HepG2 (cell line): ENCODE measurements around the gene SLC25A20. TPM values are rescaled to one million over a fixed set of nuclear protein-coding genes. Genes with fewer than 3 reads are reported as not detected.

Experiments
- FOXO1 ChIP-seq: sonication (generic); formaldehyde crosslinking; IDR thresholded peaks from 2 replicates; pipeline ENCODE4 v1.4.0; 2020; ENCODE audit warnings: missing genetic modification reagents
- NFE2L1 ChIP-seq: sonication (generic); formaldehyde crosslinking; IDR thresholded peaks from 2 replicates; pipeline ENCODE4 v1.4.0; 2020; ENCODE audit warnings: missing genetic modification reagents, mild to moderate bottlenecking, borderline replicate concordance
- RARA ChIP-seq: IDR thresholded peaks from 2 replicates; pipeline ENCODE4 v1.6.1; 2016; ENCODE audit warnings: missing genetic modification reagents, missing compliant biosample characterization
- ZNF205 ChIP-seq: IDR thresholded peaks from 2 replicates; pipeline ENCODE4 v1.6.1; 2018; ENCODE audit warnings: missing biosample characterization, missing genetic modification reagents
- ZNF317 ChIP-seq: sonication (generic); formaldehyde crosslinking; IDR thresholded peaks from 2 replicates; pipeline ENCODE4 v1.5.0; 2020; ENCODE audit warnings: mild to moderate bottlenecking, missing genetic modification reagents
- ZNF703 ChIP-seq: sonication (generic); formaldehyde crosslinking; IDR thresholded peaks from 2 replicates; pipeline ENCODE4 v1.5.1; 2020; ENCODE audit warnings: missing genetic modification reagents, mild to moderate bottlenecking, moderate library complexity, borderline replicate concordance
- ZSCAN29 ChIP-seq: sonication (generic); formaldehyde crosslinking; conservative IDR thresholded peaks from 2 replicates; pipeline ENCODE4 v1.4.0; 2020; ENCODE audit warnings: mild to moderate bottlenecking, missing genetic modification reagents
- polyA plus RNA-seq, 8 experiments: library from polyadenylated mRNA; depleted of rRNA in 3 of 8; stranded (reverse) in 7 of 8; unstranded in 1 of 8; fragments of >200 nt; fragmentation: Illumina TruSeq in 4 of 8; extraction: Trizol in 4 of 8; gene quantifications; 2 replicates each; pipeline versions ENCODE4 v1.2.1 to v1.2.3, GENCODE V29; 2011 to 2016; ENCODE audit warnings: low read depth in 4 of 8, missing spikeins in 1 of 8, mixed read lengths in 1 of 8; ENCODE audit not compliant: insufficient read depth in 1 of 8
- total RNA-seq, 5 experiments: library from RNA; depleted of rRNA; stranded (reverse); fragments of >200 nt; fragmentation: Illumina TruSeq; extraction: Trizol; gene quantifications; 2 replicates each; pipeline ENCODE4 v1.2.3, GENCODE V29; 2016; ENCODE audit warnings: low read depth in 1 of 5
- TF ChIP-seq, protein P1 (sequence below): sonication (generic); formaldehyde crosslinking; IDR thresholded peaks from 2 replicates; pipeline ENCODE4 v1.4.0; 2020; ENCODE audit warnings: mild to moderate bottlenecking, missing genetic modification reagents
- TF ChIP-seq, protein P2 (sequence below): sonication (generic); formaldehyde crosslinking; IDR thresholded peaks from 2 replicates; pipeline ENCODE4 v1.5.0; 2020; ENCODE audit warnings: mild to moderate bottlenecking, missing genetic modification reagents
- TF ChIP-seq, protein P3 (sequence below): sonication (generic); formaldehyde crosslinking; IDR thresholded peaks from 2 replicates; pipeline ENCODE4 v1.4.0; 2020; ENCODE audit warnings: missing genetic modification reagents
- TF ChIP-seq, protein P4 (sequence below): IDR thresholded peaks from 2 replicates; pipeline ENCODE4 v1.6.1; 2012; ENCODE audit warnings: low read length, improper control_type of control experiment

SLC25A20 gene
- total and polyA plus RNA-seq, 2 of the 13 experiments (the other 11 are each of a cell fraction or from before 2014, with no cell fraction given): 21.1 to 26.6 TPM

GRCh38 chr3:48847504-48848423 lies 50.9 kb downstream of the SLC25A20 start, which contains the start of gene PRKAR2A (continued):
- TF ChIP-seq, protein P1, sequence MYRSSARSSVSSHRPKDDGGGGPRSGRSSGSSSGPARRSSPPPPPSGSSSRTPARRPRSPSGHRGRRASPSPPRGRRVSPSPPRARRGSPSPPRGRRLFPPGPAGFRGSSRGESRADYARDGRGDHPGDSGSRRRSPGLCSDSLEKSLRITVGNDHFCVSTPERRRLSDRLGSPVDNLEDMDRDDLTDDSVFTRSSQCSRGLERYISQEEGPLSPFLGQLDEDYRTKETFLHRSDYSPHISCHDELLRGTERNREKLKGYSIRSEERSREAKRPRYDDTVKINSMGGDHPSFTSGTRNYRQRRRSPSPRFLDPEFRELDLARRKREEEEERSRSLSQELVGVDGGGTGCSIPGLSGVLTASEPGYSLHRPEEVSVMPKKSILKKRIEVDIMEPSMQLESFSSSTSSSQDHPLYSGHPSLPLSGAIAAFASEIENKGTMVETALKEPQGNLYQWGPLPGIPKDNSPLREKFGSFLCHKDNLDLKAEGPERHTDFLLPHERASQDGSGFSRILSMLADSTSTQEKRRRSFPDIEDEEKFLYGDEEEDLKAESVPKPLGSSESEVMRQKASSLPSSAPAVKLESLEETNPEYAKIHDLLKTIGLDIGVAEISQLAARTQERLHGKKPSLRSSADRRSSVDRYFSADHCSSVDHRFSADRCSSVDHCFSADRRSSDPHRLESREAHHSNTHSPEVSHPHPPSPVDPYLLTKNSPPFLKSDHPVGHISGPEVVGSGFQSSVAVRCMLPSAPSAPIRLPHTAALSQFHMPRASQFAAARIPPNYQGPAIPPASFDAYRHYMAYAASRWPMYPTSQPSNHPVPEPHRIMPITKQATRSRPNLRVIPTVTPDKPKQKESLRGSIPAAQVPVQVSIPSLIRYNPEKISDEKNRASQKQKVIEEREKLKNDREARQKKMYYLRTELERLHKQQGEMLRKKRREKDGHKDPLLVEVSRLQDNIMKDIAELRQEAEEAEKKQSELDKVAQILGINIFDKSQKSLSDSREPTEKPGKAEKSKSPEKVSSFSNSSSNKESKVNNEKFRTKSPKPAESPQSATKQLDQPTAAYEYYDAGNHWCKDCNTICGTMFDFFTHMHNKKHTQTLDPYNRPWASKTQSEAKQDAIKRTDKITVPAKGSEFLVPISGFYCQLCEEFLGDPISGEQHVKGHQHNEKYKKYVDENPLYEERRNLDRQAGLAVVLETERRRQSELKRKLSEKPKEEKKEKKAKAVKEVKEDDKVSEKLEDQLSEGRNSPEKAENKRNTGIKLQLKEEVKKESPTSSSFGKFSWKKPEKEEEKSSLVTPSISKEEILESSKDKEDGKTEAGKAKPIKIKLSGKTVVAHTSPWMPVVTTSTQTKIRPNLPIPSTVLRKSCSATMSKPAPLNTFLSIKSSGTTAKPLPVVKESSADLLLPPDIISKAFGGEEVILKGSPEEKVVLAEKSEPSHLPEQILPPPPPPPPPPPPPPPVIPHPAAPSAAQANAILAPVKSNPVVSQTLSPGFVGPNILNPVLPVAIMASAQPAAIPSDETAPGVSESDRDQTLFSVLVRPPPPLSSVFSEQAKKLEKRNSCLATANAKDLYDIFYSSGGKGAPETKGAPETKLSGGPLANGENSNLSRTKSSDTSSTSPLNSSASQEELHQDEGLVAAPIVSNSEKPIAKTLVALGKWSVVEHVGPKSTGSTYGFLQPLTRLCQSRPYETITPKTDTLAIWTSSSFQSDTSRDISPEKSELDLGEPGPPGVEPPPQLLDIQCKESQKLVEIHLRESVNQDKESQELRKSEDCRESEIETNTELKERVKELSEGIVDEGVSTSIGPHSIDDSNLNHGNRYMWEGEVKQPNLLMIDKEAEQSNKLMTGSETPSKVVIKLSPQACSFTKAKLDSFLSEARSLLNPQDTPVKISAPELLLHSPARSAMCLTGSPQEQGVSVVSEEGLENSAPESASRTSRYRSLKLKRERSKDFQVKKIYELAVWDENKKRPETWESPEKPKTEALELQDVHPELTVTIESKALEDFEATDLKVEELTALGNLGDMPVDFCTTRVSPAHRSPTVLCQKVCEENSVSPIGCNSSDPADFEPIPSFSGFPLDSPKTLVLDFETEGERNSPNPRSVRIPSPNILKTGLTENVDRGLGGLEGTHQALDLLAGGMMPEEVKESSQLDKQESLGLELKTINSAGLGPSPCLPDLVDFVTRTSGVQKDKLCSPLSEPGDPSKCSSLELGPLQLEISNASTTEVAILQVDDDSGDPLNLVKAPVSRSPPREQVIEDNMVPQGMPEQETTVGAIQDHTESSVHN (CRISPR knock-in tag): no peak
- TF ChIP-seq, protein P2, sequence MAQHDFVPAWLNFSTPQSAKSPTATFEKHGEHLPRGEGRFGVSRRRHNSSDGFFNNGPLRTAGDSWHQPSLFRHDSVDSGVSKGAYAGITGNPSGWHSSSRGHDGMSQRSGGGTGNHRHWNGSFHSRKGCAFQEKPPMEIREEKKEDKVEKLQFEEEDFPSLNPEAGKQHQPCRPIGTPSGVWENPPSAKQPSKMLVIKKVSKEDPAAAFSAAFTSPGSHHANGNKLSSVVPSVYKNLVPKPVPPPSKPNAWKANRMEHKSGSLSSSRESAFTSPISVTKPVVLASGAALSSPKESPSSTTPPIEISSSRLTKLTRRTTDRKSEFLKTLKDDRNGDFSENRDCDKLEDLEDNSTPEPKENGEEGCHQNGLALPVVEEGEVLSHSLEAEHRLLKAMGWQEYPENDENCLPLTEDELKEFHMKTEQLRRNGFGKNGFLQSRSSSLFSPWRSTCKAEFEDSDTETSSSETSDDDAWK: no peak
- TF ChIP-seq ZNF703 (CRISPR knock-in tag): no peak; the same call in 1 of the 2 replicates
- TF ChIP-seq, protein P3, sequence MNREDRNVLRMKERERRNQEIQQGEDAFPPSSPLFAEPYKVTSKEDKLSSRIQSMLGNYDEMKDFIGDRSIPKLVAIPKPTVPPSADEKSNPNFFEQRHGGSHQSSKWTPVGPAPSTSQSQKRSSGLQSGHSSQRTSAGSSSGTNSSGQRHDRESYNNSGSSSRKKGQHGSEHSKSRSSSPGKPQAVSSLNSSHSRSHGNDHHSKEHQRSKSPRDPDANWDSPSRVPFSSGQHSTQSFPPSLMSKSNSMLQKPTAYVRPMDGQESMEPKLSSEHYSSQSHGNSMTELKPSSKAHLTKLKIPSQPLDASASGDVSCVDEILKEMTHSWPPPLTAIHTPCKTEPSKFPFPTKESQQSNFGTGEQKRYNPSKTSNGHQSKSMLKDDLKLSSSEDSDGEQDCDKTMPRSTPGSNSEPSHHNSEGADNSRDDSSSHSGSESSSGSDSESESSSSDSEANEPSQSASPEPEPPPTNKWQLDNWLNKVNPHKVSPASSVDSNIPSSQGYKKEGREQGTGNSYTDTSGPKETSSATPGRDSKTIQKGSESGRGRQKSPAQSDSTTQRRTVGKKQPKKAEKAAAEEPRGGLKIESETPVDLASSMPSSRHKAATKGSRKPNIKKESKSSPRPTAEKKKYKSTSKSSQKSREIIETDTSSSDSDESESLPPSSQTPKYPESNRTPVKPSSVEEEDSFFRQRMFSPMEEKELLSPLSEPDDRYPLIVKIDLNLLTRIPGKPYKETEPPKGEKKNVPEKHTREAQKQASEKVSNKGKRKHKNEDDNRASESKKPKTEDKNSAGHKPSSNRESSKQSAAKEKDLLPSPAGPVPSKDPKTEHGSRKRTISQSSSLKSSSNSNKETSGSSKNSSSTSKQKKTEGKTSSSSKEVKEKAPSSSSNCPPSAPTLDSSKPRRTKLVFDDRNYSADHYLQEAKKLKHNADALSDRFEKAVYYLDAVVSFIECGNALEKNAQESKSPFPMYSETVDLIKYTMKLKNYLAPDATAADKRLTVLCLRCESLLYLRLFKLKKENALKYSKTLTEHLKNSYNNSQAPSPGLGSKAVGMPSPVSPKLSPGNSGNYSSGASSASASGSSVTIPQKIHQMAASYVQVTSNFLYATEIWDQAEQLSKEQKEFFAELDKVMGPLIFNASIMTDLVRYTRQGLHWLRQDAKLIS (CRISPR knock-in tag): no peak
- no peak for TF ChIP-seq RARA (CRISPR knock-in tag)
- TF ChIP-seq ZSCAN29: peak; percentile 58
- TF ChIP-seq ZNF205: no peak
- TF ChIP-seq NFE2L1: no peak
- TF ChIP-seq FOXO1 (CRISPR knock-in tag): no peak; the same call in 1 of the 2 replicates
- TF ChIP-seq ZNF317 (CRISPR knock-in tag): no peak
- TF ChIP-seq, protein P4, sequence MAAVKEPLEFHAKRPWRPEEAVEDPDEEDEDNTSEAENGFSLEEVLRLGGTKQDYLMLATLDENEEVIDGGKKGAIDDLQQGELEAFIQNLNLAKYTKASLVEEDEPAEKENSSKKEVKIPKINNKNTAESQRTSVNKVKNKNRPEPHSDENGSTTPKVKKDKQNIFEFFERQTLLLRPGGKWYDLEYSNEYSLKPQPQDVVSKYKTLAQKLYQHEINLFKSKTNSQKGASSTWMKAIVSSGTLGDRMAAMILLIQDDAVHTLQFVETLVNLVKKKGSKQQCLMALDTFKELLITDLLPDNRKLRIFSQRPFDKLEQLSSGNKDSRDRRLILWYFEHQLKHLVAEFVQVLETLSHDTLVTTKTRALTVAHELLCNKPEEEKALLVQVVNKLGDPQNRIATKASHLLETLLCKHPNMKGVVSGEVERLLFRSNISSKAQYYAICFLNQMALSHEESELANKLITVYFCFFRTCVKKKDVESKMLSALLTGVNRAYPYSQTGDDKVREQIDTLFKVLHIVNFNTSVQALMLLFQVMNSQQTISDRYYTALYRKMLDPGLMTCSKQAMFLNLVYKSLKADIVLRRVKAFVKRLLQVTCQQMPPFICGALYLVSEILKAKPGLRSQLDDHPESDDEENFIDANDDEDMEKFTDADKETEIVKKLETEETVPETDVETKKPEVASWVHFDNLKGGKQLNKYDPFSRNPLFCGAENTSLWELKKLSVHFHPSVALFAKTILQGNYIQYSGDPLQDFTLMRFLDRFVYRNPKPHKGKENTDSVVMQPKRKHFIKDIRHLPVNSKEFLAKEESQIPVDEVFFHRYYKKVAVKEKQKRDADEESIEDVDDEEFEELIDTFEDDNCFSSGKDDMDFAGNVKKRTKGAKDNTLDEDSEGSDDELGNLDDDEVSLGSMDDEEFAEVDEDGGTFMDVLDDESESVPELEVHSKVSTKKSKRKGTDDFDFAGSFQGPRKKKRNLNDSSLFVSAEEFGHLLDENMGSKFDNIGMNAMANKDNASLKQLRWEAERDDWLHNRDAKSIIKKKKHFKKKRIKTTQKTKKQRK: no peak
